ENCODE results near the gene CD244. TPM values are rescaled to one million over a fixed set of nuclear protein-coding genes. Genes with fewer than 3 reads are reported as not detected.
"Not testable (repeated sequence)": the region's sequence is repeated elsewhere in the genome, so short reads cannot be mapped to it uniquely, and the experiment has no call there.

Gene CD244
- total RNA-seq, 1 donor from 2014 or later: not detected

DNA sequence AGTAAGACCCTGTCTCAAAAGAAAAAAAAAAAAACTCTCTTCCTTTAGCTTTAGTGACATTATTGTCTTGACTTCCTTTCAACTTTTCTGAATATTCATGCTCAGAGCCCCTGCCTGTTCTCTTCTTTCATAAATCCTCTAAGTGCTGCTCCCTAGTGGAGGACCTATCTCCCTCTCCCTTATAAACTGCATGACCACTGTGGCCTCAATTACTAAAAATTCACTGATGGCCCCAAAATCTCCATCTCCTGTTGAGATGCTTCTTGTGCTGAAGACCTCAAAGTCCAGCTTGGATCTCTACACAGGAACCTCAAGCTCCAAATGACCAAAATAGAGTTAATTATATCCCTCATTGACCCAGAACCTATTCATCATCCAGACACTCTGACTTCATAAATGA is 14.5 kb upstream of the CD244 start:
- DNase-seq (ENCODE audit: low read depth): no peak

DNA sequence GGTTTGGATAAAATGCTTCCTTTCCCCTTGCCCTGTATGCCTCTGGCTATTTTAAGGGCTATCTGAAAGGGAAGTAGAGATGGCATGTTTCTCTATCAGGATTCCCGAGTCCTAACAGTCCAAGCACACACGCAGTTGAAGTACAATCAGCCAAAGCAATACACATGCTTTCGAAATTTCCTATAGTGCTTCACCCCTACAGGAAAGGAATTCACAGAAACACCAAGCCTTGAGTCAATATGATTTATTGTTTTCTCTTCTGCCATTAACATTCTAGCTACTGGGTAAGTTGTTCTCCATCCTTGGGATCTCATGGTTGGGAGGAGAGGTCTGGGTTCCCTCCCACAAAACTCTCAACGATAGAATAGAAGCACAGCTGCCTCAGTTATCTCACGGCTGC is 13.6 kb upstream of the CD244 start:
- DNase-seq (ENCODE audit: low read depth): no peak

DNA sequence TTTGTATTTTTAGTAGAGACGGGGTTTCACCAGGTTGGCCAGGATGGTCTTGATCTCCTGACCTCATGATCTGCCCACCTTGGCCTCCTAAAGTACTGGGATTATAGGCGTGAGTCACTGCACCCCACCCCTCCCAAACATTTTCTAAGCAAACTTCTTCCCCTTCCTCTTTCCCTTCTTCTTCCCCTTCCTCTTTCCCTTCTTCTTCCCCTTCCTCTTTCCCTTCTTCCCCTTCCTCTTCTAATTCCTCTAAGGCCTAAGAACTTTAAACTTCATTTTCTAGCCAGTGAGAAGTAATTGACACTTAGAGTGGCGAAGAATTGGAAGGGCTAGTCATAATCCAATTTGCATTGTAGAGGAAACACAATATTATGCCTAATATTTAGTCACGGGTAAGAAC is 12.9 kb upstream of the CD244 start:
- not testable (repeated sequence) for DNase-seq (ENCODE audit: low read depth)

DNA sequence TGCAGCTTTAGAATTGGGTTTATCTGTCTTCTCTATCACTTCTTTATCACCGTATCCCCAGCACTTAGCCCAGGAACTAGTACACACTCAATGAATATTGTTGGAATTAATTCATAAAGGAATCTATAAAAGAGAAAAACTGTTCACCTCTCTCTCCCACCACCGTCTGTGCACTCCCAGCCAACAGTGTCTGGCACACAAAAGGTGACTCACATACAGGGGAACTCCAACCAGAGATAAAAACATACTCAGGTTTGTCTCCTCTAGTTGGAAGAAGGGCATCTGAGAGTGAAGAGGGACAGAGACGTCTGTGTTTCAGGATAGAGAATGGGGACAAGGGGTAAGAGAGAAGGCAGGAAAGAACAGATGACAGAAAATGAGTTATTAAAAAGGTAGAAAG is 12.2 kb upstream of the CD244 start:
- DNase-seq (ENCODE audit: low read depth): no peak

DNA sequence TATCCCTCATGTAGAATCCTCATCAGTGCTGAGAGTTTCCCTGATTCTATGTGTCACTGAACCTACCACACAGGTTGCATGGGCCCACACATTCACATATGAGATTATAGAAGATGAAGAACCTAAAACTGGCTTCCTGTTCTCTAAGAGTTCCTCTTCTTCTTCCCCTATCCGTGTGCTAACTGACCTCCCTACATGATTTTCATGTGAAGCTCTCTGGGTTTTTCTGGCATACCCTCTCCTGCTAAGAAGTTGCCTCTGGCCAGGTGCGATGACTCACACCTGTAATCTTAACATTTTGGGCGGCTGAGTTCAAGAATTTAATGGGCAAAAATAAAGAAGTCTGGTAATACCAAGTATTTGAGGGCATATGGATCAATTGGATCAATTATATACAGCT is 5.5 kb upstream of the CD244 start:
- DNase-seq (ENCODE audit: low read depth): no peak

DNA sequence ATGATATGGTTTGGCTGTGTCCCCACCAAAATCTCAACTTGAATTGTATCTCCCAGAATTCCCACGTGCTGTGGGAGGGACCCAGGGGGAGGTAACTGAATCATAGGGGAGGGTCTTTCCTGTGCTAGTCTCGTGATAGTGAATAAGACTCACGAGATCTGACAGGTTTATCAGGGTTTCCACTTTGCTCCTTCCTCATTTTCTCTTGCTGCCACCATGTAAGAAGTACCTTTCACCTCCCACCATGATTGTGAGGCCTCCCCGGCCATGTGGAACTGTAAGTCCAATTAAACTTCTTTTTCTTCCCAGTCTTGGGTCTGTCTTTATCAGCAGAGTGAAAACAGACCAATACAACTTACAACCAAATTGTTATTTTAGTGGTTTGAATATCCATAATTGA is 5.0 kb upstream of the CD244 start:
- not testable (repeated sequence) for DNase-seq (ENCODE audit: low read depth)

DNA sequence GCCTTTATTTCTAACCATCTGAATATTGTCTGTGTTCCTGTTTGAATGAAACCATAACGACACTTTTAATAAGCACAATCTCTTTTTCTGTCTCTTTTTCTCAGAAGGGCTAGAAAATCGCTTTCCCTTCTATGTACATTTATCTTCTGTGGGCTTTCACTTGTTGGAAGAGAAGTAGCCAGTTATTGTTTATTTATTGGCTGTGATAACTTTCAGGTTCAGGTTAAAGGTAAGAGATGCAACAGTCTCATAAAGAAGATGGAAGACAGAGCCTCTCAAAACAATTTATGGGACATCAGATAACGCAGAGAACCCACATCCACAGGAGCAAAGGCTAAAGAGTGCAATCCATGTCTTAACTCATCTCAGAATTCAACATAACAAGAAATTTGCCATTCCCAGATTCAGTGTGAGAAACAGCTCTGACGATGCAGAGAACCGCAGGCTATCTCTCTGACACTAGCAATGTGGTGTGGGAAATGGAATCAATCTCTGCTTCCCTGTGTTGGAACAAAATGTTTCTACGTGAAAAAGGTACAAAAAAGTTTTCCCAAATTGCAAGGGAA is 4.1 kb upstream of the CD244 start:
- no peak for DNase-seq (ENCODE audit: low read depth)

DNA sequence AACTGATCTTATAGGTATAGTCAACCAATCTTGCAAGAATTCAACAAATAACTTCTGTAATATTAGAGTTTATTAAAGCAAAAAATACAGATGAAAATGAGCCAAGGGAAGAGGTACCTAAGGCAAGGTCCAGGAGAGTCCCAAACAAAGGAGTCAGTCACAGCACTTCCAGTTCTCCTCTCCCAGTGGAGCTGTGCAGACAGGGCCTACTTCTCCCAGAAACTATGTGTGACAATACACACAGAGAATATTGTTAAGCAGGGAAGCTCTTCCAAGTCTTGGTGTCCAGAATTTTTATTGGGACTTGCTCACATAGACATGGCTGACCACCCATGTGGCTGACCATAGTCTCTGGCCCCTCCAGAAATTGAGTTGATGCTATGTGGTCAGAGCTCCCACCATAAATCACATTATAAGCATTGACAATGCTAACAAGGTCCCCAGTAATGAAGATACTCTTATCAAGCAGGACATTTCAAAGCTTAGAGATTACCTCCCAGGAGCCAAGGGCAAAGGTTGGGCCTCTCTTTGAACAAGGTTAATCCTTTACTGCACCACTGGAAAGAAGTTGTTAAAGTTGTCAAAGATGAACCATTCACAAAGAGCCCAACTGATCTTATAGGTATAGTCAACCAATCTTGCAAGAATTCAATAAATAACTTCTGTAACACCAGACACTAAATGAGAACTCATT is 3.5 kb upstream of the CD244 start:
- DNase-seq (ENCODE audit: low read depth): no peak

DNA sequence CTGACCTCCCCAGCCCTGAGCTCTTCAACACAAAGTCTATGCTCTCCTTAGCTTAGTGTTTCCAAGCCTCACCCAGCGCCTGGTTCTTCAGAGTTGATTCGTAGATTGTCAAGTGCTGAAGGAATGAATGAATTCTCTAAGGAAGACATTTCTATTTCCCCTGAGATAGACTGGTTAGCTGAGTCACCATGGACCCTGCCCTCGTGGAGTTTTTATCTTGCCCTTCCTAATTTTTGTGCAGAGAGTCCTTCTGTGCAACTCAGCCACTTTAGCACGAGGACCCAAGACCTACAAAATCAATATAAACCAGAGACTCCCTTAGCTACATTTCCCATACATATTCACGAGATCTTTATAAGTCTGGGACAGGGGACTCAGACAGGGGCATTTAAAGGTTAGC is 2.6 kb upstream of the CD244 start:
- no peak for DNase-seq (ENCODE audit: low read depth)

DNA sequence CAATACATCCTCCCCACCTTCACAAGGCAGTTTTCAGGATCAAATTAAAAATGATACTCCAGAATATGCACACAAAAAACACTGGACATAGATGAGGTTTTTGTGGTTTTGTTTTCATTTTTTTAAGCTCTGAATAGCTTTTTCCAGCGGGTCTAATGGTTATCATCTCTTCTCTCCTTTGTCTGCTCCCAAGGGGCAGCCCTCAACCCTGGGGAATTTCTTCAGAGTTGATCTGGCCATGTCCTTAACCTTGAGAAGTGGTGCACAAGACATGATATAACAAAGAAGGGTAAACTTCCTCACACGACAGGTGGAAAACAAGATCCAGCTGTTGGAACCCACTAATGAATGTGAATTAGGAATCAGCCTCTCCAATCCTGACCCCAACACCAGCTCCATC is 1.5 kb upstream of the CD244 start:
- no peak for DNase-seq (ENCODE audit: low read depth)

DNA sequence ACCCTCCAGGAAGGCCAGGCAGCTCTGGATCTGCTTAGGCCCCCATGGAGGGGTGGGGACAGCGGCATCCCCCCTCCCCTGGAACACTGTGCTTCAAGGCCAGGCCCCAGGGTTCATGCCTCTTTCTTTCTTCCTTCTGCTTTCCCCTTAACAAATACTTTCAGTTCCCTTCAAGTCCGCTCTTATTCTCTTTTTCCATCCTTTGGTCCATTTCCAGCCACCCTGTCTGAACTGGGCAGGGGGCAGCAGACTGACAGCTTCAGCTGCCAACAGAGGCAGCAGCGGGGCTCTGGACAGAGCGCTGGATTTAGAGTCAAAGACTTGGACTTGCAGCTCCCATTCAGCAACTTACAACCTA is 1.1 kb upstream of the CD244 start:
- DNase-seq (ENCODE audit: low read depth): no peak

DNA sequence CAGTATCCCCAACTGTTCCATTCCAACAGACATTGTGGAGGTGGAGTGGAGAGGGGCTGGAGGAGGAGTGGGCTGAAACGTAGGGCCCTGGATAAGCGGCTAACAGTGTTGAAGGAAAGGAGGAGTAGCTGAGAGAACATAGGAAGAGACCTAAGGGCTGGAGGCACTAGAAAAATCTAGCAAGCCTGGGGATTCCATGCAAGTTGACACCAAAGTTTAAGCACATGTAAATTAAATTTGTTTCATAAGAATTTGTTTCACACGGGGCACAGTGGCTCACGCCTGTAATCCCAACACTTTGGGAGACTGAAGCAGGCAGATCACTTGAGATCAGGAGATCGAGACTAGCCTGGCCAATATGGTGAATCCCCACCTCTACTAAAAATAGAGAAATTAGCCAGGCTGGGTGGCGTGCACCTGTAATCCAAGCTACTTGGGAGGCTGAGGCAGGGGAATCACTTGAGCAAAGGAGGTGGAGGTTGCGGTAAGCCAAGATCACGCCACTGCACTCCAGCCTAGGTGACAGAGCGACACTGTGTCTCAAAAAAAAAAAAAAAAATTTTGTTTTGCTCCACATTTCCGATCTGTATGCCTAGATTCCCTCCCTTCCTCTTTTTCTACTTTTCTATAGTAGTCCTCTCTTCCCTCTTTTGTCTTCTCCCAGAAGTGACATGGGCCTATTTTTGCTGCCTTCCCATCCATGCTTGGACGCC is 530 bp upstream of the CD244 start:
- DNase-seq (ENCODE audit: low read depth): no peak

DNA sequence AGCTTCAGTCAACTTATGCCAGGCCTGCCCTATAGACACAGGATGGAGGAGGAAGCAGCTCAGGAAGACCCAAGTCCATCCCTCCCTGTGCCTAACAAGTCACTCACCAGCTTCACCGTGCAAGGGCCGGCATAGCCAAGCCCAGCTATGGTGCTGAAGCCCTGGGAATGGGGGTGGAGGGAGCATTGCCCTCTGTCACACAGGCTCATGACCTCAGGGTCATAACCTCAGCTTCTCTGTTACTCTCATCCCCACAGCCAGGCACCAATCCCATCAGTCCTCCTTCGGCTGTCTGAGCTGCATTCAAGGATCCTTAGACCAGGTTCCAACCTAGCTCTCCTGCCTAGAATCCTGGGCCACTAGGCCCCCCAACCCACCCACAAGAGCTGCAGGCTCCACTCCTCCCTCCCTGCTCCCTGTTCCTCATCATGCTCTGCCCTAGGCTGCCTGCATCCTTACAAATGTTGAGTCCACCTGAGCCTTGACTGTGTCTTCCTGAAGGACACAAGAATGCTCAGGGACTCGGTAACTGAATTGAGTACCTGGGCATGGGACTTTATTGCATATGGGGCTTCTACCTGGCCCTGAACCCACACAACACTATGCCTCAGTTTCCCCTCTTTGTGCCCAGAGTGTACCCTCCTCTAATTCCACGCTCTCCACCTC is 1.7 kb downstream of the CD244 start:
- no peak for DNase-seq (ENCODE audit: low read depth)

DNA sequence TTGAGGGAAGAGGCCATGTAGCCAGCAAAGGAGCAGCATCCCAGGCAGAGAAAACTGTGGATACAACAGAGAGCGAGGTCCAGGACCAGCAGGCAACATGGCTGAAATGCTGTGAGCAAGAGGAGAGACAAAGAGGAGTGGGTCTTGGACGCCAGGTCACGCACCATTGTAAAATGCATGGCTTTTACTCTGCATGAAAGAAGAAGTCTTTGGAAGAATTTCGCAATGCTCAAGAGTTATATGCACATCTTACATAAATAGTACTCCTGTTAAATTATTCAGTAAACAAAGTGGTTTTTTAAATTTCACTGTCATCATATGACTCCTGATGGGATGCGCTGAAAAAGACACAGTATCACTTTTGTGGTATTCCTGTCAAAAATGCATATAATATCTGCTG is 3.5 kb downstream of the CD244 start:
- DNase-seq (ENCODE audit: low read depth): no peak

DNA sequence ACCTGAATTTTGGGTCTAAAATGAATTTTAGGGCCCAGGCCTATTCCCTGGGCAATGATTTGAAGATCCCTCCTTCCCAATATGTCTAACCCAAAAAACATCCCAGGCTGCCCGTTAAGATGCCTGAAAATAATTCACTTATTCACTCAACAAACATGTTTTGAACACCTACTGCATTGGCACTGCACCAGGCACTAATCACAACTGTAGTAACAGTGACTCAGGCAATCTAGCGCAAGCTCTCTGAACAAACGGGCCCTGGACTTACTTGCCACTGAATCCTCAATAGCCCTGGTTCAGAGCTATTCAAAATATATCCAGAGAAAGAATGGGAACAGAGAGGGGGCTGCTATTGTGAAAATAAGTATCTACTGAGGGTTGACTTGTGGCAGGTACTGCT is 4.2 kb downstream of the CD244 start:
- no peak for DNase-seq (ENCODE audit: low read depth)

DNA sequence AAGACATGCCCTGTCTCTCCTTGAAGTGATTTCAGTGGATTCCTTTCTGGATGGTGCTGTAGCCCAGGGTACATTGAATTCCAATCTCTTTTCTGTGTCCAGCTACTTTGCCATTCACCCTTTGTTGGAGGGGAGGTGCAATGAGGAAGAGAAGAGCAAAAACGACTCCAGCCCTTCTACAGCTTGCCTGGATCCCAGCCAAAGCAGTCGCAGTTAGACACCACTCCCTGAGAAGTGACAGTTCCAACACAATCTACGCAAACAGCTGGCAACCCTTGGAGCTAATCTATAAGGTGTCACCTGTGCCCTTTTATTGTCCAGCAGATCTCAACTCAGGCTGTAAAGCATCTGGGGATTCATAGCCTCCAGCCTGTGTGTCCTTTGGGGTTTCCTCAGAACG is 4.6 kb downstream of the CD244 start:
- no peak for DNase-seq (ENCODE audit: low read depth)

DNA sequence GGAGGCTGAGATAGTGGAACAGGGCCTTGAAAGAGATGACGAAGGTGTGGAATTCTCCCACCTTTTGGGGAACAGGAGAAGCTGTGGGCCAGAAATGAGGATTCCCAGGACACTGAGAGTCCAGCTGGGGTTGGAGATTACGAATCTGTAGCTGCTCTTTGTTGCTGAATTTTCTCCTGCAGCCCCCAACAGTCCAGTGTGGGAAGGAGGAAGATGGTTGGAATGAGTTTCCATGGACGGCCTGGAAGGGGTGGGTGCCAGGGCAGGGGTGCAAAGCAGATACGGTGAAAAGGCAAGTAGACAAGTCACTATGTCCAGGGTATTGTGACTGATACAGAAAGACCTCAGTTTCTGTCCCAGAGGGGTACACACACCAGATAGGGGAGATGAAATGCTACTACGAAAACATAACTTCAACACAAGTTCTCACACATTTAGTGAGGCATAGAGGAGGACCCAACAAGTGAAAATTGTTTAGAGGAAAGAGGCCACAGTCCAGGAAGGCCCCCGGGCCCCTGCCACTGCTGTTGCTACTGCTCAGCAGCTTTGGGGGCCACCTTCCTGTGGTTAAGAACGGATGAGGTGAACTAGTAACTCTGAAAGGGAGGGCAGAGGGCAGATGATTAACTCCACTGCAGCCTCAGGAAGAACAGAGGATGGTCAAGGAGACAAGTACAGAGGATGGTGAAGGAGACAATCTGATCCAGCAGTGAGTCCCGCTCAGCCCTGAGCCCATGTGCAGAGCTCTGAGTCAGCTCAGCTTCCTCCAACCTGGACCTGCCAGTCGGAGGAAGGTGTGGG is 7.3 kb downstream of the CD244 start:
- no peak for DNase-seq (ENCODE audit: low read depth)

DNA sequence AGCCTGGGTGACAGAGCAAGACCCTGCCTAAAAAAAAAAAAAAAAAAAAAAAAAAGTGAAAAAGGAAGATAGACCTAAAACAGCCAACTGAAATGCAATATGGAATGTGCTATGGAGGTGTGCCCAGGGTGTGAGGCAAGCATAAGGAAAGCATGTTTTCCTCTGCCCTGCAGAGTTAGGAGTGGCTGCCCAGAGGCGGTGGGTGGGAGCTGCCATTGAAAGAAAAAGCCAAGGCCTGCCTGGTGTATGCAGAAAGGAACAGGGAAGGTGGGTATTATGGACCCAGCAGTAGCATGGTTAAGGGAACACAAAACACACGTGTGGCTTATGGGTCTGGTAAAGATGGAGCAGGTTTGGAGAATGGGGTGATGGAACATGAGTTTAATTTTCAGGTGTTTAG is 8.9 kb downstream of the CD244 start:
- DNase-seq (ENCODE audit: low read depth): no peak

DNA sequence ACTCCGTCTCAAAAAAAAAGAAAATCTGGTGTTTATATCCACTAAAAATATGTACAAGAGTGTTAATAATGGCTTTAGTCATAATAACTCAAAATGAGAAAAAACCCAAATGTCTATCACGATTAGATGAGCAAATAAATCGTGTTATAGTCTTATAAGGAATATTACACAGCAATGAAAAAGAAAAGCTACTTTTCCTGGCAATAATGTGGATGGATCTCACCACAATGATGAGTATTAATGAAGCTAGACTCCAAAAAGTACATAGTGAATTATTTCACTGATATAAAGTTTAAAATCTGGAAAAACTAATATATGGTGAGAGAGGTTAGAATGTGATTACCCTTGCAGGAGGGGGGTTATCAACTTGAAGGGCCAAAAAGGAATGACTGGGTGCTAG is 9.7 kb downstream of the CD244 start:
- DNase-seq (ENCODE audit: low read depth): no peak

DNA sequence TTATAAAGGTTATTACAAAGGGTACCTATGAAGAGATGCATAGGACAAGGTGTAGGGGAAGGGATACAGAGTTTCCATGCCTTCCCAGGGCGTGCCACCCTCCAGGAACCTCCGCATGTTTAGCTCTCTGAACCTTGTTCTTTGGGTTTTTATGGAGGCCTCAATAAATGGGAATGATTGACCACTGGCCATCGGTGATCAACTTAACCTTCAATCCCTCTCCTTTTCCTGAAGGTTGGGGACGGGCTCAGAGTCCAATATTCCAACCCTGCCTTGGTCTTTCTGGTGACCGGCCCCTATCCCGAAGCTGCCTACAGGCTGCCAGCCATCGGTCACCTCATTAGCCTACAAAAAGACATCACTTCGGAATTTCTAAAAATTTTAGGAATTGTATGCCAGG is 11.7 kb downstream of the CD244 start:
- DNase-seq (ENCODE audit: low read depth): no peak

DNA sequence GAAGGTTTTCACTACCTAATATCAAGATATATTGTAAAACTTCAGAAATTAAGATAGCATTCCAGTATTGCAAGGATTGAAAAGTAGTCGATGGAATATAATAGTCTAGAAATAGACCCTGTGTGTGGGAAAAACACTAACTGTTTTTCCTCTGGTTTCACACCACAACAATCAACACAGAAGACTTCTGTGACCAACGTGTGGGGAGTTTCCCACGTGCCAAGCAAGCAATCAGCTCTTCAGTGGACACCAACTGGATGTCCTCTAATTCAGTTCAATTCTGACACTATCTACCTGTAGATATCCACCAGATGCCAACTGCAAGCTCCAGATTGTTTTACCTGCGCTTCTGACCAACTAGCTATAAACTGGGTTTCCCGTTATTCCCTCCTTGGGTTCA is 12.1 kb downstream of the CD244 start:
- DNase-seq (ENCODE audit: low read depth): no peak

DNA sequence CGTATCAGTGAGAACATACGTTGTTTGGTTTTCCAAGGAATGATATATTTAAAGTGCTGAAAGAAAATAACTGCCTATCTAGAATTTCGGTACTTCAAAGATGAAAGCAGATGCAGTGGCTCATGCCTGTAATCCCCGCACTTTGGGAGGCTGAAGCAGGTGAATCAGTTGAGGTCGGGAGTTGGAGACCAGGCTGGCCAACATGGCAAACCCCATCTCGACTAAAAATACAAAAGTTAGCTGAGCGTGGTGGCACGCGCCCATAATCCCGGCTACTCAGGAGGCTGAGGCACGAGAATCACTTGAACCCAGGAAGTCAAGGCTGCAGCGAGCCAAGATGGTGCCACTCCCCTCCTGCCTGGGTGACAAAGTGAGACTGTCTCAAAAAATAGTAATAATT is 16.4 kb downstream of the CD244 start:
- DNase-seq (ENCODE audit: low read depth): no peak

Data from renal cortical epithelial cell (primary cell).